ENCODE data around the gene POLN.
"Not testable (repeated sequence)": the region's sequence is repeated elsewhere in the genome, so short reads cannot be mapped to it uniquely, and the experiment has no call there.

The POLN gene

GRCh38 chr4:2051086-2051485 is 190.8 kb downstream of the POLN start:
- DNase-seq, result no peak

DNA sequence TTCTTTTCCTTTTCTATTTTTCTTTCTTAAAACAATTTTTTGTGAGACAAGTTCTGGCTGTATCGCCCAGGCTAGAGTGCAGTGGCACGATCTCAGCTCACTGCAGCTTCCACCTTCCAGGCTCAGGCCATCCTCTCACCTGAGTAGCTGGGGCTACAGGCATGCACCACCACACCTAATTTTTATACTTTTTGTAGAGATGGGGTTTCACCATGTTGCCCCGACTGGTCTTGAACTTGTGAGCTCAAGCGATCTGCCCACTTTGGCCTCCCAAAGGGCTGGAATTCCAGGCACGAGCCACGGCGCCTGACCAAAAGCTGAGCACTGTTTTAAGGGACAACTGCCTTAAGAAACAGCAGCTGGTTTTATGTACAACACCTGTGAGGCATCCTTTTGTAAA is 192.1 kb downstream of the POLN start:
- DNase-seq, result no peak

DNA sequence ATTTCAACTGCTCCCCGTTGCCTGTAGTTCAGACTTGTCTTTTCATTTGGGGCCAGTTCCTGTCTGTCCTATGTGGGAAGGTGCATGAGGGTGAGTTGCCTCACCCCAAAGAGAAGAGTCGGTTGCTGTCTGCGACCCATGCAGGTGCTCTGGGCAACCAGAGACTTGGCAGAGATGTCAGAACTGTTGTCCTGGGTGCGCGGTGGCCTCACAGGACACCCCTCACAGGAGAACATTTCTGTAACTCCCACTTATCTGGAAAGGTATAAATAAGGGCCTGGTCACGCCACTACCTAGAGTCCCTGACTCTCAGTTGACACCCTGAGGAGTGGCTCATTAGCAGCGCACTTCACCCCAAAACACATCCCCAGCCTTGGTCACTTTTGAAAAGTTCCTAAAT is 192.5 kb downstream of the POLN start:
- DNase-seq, result no peak

GRCh38 chr4:2048831-2049230 is 193.1 kb downstream of the POLN start:
- no peak for DNase-seq

GRCh38 chr4:2047781-2048581 is 193.9 kb downstream of the POLN start:
- no peak for DNase-seq

DNA sequence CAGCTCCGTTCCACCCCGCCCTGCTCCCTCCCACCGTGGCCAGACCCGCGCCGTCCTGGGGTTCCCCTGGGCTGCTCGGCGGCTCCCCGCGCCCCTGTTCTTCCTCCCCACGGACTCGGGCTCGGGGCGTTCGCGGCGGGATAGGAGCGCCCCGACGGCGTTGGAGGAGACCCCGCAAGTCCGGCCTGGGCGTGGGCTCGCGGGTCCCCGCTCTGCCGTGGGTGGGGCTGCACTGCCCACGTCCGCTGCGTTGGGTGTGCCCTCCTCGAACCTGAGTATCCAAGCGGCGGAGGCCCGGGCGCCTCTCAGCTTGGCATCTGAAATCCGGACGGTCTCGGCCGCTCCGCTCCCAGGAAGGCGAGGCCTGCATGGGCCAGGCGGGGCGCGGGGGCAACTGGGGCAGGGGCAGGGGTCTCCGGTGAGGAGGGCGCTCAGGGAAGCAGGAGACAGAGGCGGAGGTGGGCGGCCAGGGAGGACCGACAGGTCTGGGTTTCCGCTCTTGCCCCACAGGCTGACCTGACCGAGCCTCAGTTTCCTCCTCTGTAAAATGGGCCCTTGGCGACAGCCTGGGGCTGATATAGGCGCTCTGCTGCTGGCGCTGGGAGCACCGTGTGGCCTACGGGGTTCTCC is 194.8 kb downstream of the POLN start:
- DNase-seq, result no peak

GRCh38 chr4:2046031-2046961 is 195.6 kb downstream of the POLN start:
- no peak for DNase-seq

- no peak for DNase-seq
Observed at GRCh38 chr4:2045518-2045951, 196.4 kb downstream of the POLN start.

GRCh38 chr4:2044542-2045517 is 197.1 kb downstream of the POLN start:
- DNase-seq, result no peak

- no peak for DNase-seq
Observed at GRCh38 chr4:2044119-2044485, 197.8 kb downstream of the POLN start.

GRCh38 chr4:2043396-2044118 is 198.4 kb downstream of the POLN start:
- no peak for DNase-seq

GRCh38 chr4:2042947-2043395 is 198.9 kb downstream of the POLN start:
- no peak for DNase-seq

DNA sequence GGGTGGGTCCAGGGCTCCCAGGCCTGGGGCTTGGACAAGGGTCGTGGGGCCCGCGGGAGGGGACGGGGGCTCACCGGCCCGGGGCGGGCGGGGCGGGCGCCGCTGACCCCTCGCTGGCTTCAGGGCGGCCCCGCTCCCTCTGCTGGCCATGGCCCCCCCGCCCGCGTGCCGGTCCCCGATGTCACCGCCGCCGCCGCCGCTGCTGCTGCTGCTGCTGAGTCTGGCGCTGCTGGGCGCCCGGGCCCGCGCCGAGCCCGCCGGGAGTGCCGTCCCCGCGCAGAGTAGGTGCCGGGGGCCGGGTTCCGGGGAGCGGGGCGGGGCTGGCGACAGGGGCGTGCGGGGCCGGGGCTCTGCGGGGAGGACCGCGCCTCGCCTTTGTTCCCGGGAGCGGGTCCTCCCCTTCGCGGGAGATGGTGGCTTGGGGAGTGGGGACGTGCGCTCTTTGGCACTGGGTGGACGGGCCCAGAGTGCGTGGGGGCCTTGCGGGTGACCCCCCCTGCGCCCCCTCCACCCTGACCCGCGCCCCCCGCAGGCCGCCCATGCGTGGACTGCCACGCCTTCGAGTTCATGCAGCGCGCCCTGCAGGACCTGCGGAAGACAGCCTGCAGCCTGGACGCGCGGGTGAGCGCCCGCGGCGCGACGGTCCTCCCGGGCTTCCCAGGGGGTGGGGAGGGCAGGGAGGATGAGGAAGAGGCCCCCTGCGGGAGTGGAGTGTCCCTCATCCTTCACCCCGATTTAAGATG is 199.5 kb downstream of the POLN start:
- DNase-seq, result peak; percentile 22

- peak; percentile 61 for DNase-seq
Observed at GRCh38 chr4:2041239-2042130, 200.4 kb downstream of the POLN start.

- DNase-seq, result no peak
Observed at GRCh38 chr4:2040391-2041238, 201.3 kb downstream of the POLN start.

GRCh38 chr4:2036866-2037265 is 205.1 kb downstream of the POLN start:
- no peak for DNase-seq

GRCh38 chr4:2036327-2036726 is 205.6 kb downstream of the POLN start:
- no peak for DNase-seq

DNA sequence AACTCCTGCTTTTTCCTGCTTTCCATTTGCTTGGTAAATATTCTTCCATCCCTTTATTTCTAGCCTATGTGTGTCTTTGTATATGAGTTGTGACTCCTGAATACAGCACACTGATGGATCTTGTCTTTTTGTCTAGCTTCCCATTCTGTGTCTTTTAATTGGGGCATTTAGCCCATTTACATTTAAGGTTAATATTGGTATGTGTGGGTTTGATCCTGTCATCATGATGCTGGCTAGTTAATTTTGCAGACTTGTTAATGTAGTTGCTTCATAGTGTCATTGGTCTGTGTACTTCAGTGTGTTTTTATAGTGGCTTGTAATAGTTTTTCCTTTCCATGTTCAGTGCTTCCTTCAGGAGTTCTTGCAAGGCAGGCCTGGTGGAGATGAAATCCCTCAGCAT is 210.8 kb downstream of the POLN start:
- DNase-seq, result not testable (repeated sequence)

GRCh38 chr4:2027120-2027519 is 214.8 kb downstream of the POLN start:
- DNase-seq, result not testable (repeated sequence)

All from effector CD8-positive, alpha-beta T cell (primary cell).